ENCODE measurements around the gene RAET1E. TPM values are rescaled to one million over a fixed set of nuclear protein-coding genes. Genes with fewer than 3 reads are reported as not detected.

Gene RAET1E
- total RNA-seq, 1 experiment from 2014 or later, result not detected

DNA sequence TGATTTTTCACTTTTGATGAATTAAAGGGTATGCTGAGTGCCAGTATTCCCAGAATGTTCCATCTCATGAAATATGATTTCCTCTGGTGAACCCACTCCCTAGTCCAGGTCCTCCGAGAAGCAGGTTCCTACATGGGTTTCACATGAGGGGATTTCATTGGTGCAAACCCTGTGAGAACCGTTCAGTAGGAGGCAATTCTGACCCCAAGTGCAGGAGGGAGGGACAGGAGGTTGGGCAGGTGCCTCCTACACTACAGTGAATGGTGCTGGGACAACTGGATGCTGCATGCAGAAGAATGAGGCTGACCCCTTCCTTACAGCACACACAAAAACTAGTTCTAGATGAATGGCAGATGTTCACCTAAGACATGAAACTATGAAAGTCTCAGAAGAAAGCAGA lies 38.8 kb upstream of the RAET1E start:
- Histone ChIP-seq H3K79me1 (ENCODE audit: insufficient read depth, low read depth, low read length, poor library complexity, severe bottlenecking) (no peaks in the 10 kb centered on the region), H3K14ac (ENCODE audit: insufficient read depth, low read length) (no peak overlapping the region), H3K4me1 (ENCODE audit: insufficient read depth, low read length) (no peaks in the 10 kb centered on the region), H3K23ac (ENCODE audit: insufficient read length, low read depth, low read length) (no peak overlapping the region), H2AK5ac (ENCODE audit: insufficient read length, low read length) (no peak overlapping the region), H2AFZ (ENCODE audit: low read length) (no peak overlapping the region), H3K4me2 (ENCODE audit: insufficient read depth, insufficient read length, low read length) (no peak overlapping the region), H3K27me3 (ENCODE audit: insufficient read depth, low read length) (peaks cover 64% of the 10 kb centered on the region), H4K8ac (replicated peaks; ENCODE audit: insufficient read length, low read depth, low read length) (no peak overlapping the region), H2BK15ac (ENCODE audit: low read depth, low read length) (no peak overlapping the region), H3T11ph (ENCODE audit: low read length) (no peak overlapping the region), H3K18ac (ENCODE audit: insufficient read length, low read depth, low read length) (no peak overlapping the region), H2BK5ac (ENCODE audit: insufficient read length, low read length) (no peak overlapping the region), H3K4ac (ENCODE audit: low read depth, low read length) (no peak overlapping the region), H2BK20ac (ENCODE audit: low read depth, low read length, poor library complexity, severe bottlenecking) (no peak overlapping the region), H3K9me3 (ENCODE audit: control insufficient read depth, low read depth, low read length) (no peaks in the 10 kb centered on the region), H4K5ac (ENCODE audit: insufficient read length, low read depth, low read length) (no peak overlapping the region), H3K23me2 (ENCODE audit: insufficient read length, low read depth, low read length, poor library complexity, severe bottlenecking) (peaks cover 12% of the 10 kb centered on the region), H3K79me2 (ENCODE audit: insufficient read depth, low read length) (no peaks in the 10 kb centered on the region), H2BK12ac (ENCODE audit: insufficient read length, low read depth, low read length) (no peak overlapping the region), H3K56ac (ENCODE audit: insufficient read length, low read depth, low read length) (no peak overlapping the region), H4K91ac (ENCODE audit: insufficient read length, low read depth, low read length) (no peak overlapping the region), H2BK120ac (ENCODE audit: low read depth, low read length, poor library complexity, severe bottlenecking) (no peak overlapping the region), H3K27ac (ENCODE audit: insufficient read length, low read depth, low read length) (no peak overlapping the region), H4K20me1 (ENCODE audit: control insufficient read depth, insufficient read depth, insufficient read length) (no peaks in the 10 kb centered on the region), H3K9ac (ENCODE audit: extremely low read depth, insufficient read length, low read length) (no peak overlapping the region)
- H3K4me3 Mint-ChIP-seq, result no peak overlapping the region
- H3K27ac Mint-ChIP-seq, result no peak overlapping the region
- peaks cover 0 to 9% of the 10 kb centered on the region in 2 experiments; a peak in 1 of 5 replicates for H3K9me3 Mint-ChIP-seq
- peaks cover 97% of the 10 kb centered on the region for H3K27me3 Mint-ChIP-seq (ENCODE audit: low read depth)
- TF ChIP-seq, protein P1, sequence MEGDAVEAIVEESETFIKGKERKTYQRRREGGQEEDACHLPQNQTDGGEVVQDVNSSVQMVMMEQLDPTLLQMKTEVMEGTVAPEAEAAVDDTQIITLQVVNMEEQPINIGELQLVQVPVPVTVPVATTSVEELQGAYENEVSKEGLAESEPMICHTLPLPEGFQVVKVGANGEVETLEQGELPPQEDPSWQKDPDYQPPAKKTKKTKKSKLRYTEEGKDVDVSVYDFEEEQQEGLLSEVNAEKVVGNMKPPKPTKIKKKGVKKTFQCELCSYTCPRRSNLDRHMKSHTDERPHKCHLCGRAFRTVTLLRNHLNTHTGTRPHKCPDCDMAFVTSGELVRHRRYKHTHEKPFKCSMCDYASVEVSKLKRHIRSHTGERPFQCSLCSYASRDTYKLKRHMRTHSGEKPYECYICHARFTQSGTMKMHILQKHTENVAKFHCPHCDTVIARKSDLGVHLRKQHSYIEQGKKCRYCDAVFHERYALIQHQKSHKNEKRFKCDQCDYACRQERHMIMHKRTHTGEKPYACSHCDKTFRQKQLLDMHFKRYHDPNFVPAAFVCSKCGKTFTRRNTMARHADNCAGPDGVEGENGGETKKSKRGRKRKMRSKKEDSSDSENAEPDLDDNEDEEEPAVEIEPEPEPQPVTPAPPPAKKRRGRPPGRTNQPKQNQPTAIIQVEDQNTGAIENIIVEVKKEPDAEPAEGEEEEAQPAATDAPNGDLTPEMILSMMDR (conservative IDR thresholded peaks at IDR 0.05), result no peak
- peaks cover 0 to 4% (median 3%) of the 10 kb centered on the region in 3 experiments; a peak in 3 of 7 replicates for H3K36me3 Mint-ChIP-seq (ENCODE audit: insufficient read depth in 1 of 3, low read depth in 3 of 3)
- peaks cover 8 to 11% of the 10 kb centered on the region in 2 experiments for H3K4me1 Mint-ChIP-seq
- no peak for DNase-seq
- WGBS (ENCODE audit: extremely low coverage, insufficient read length, low lambda C conversion rate), result no CpG with 5 or more reads among the region's 2 CpGs
